HepG2 (cell line): ENCODE measurements around the gene RAP1A. TPM values are rescaled to one million over a fixed set of nuclear protein-coding genes. Genes with fewer than 3 reads are reported as not detected.

Experiments used
- ATAC-seq: fragments of 200-7000 bp; cut with Tn5 transposase; 3 replicates; pipeline ENCODE4 v1.9.1; 2020; ENCODE audit warnings: mild to moderate bottlenecking, moderate library complexity
- BruUV-seq: library from RNA; stranded (reverse); fragments of 400-500 nt; replicated peaks from 2 replicates; lab custom pipeline; 2021; lab: Mats Ljungman, UMichigan
- CTCF ChIA-PET: fragments of 300-600 bp; formaldehyde crosslinking; extraction: SDS; loops from one replicate; lab custom pipeline; 2021; ENCODE audit warnings: low total read pairs, inconsistent platforms, low intra/inter-chr PET ratio; lab: Yijun Ruan, JAX
- POLR2A ChIA-PET: fragments of 350-600 bp; sonication (Branson Sonifier 250); formaldehyde crosslinking; loops from one replicate; lab custom pipeline; 2020; ENCODE audit warnings: antibody characterized with exemption, inconsistent platforms; lab: Yijun Ruan, JAX
- DNase-seq: peaks from one replicate; pipeline ENCODE4 v3.0.0-alpha.2; 2015; ENCODE audit warnings: low spot score
- FAIRE-seq: peaks from 3 replicates; lab custom pipeline; 2011; peaks lifted over from hg19 to GRCh38; lab: Jason Lieb, UNC
- H2AFZ ChIP-seq: one replicate; pipeline ENCODE4 v1.6.1; 2011; ENCODE audit warnings: low read length, inconsistent platforms
- H3K27ac ChIP-seq: fragments of 300-600 bp; 3 replicates; pipeline ENCODE4 v1.8.0; 2011; ENCODE audit warnings: mixed run types, mild to moderate bottlenecking, mixed read lengths, low read length, inconsistent platforms; ENCODE audit not compliant: insufficient read depth; ENCODE audit errors: extremely low read length
- H3K27me3 ChIP-seq, 2 experiments: fragments of 200-600 bp in 1 of 2; 2 replicates in 1 of 2; 3 replicates in 1 of 2; pipeline versions ENCODE4 v1.6.0 to v1.8.0; 2011; ENCODE audit warnings: low read length in 2 of 2, mild to moderate bottlenecking in 2 of 2, moderate library complexity in 2 of 2, inconsistent platforms in 1 of 2; ENCODE audit not compliant: insufficient read depth in 2 of 2, control insufficient read depth in 1 of 2
- H3K36me3 ChIP-seq, 2 experiments: fragments of 200-600 bp in 1 of 2; replicated peaks in 1 of 2; 2 replicates in 1 of 2; 3 replicates in 1 of 2; pipeline versions ENCODE4 v1.5.1 to v1.8.0; 2011; ENCODE audit warnings: low read length in 2 of 2, inconsistent platforms in 1 of 2; ENCODE audit not compliant: insufficient read depth in 2 of 2, control insufficient read depth in 1 of 2
- H3K4me1 ChIP-seq: 2 replicates; pipeline ENCODE4 v1.5.1; 2012; ENCODE audit warnings: low read length, inconsistent platforms; ENCODE audit not compliant: insufficient read depth
- H3K4me2 ChIP-seq: 2 replicates; pipeline ENCODE4 v1.6.0; 2011; ENCODE audit warnings: low read depth, low read length, inconsistent platforms
- H3K4me3 ChIP-seq, 3 experiments: fragments of 200-600 bp in 1 of 3; sonication (generic), shearing (Covaris generic) in 1 of 3; replicated peaks in 1 of 3; 2 replicates each; pipeline ENCODE4 v1.5.1; 2011 to 2016; ENCODE audit warnings: low read length in 3 of 3, inconsistent platforms in 2 of 3, low read depth in 2 of 3, mild to moderate bottlenecking in 2 of 3, control low read depth in 1 of 3, mixed read lengths in 1 of 3; ENCODE audit not compliant: insufficient read depth in 1 of 3
- H3K79me2 ChIP-seq: one replicate; pipeline ENCODE4 v1.6.1; 2011; ENCODE audit warnings: low read length, inconsistent platforms; ENCODE audit not compliant: insufficient read depth
- H3K9ac ChIP-seq: 2 replicates; pipeline ENCODE4 v1.6.0; 2011; ENCODE audit warnings: mild to moderate bottlenecking, low read depth, low read length, inconsistent platforms; ENCODE audit not compliant: insufficient read depth
- H3K9me3 ChIP-seq: 2 replicates; pipeline ENCODE4 v1.5.1; 2012; ENCODE audit warnings: mild to moderate bottlenecking, low read length
- H4K20me1 ChIP-seq: 2 replicates; pipeline ENCODE4 v1.6.0; 2011; ENCODE audit warnings: inconsistent platforms, mild to moderate bottlenecking, low read length, moderate library complexity; ENCODE audit not compliant: insufficient read depth
- CC2D1A ChIP-seq: sonication (generic); formaldehyde crosslinking; IDR thresholded peaks from 2 replicates; pipeline ENCODE4 v1.8.1; 2023; ENCODE audit warnings: mild to moderate bottlenecking, missing genetic modification reagents
- ERF ChIP-seq: IDR thresholded peaks from 2 replicates; pipeline ENCODE4 v1.6.1; 2018; ENCODE audit warnings: missing biosample characterization, missing genetic modification reagents
- FOXK1 ChIP-seq: sonication (generic); formaldehyde crosslinking; IDR thresholded peaks from 2 replicates; pipeline ENCODE4 v1.4.0; 2020; ENCODE audit warnings: low read depth, missing genetic modification reagents, borderline replicate concordance
- HBP1 ChIP-seq: IDR thresholded peaks from 2 replicates; pipeline ENCODE4 v1.6.1; 2016; ENCODE audit warnings: low read depth, control low read depth
- MTF1 ChIP-seq: sonication (generic); formaldehyde crosslinking; IDR thresholded peaks from 2 replicates; pipeline ENCODE4 v1.5.0; 2020; ENCODE audit warnings: missing genetic modification reagents
- MTF2 ChIP-seq: sonication (generic); formaldehyde crosslinking; IDR thresholded peaks from 2 replicates; pipeline ENCODE4 v1.5.0; 2020; ENCODE audit warnings: missing genetic modification reagents, borderline replicate concordance
- NCOA2 ChIP-seq: sonication (generic); formaldehyde crosslinking; IDR thresholded peaks from 2 replicates; pipeline ENCODE4 v1.8.0; 2022; ENCODE audit warnings: inconsistent platforms
- SAP130 ChIP-seq: IDR thresholded peaks from 2 replicates; pipeline ENCODE4 v1.6.1; 2016; ENCODE audit warnings: low read depth
- SIX4 ChIP-seq: sonication (generic); formaldehyde crosslinking; IDR thresholded peaks from 2 replicates; pipeline ENCODE4 v1.4.0; 2020; ENCODE audit warnings: missing genetic modification reagents
- SSRP1 ChIP-seq: IDR thresholded peaks from 2 replicates; pipeline ENCODE4 v1.6.1; 2016; ENCODE audit warnings: control low read depth
- SYNCRIP ChIP-seq: fragments of 200-400 bp; formaldehyde crosslinking; IDR thresholded peaks from 2 replicates; pipeline ENCODE4 v1.6.1; 2018; ENCODE audit warnings: mild to moderate bottlenecking, low read depth, low read length; ENCODE audit not compliant: insufficient read depth
- YEATS4 ChIP-seq: sonication (generic); formaldehyde crosslinking; IDR thresholded peaks from 2 replicates; pipeline ENCODE4 v1.4.0; 2020; ENCODE audit warnings: missing genetic modification reagents, borderline replicate concordance
- ZBTB3 ChIP-seq: sonication (generic); formaldehyde crosslinking; IDR thresholded peaks from 2 replicates; pipeline ENCODE4 v1.4.0; 2020; ENCODE audit warnings: low read depth, mild to moderate bottlenecking, moderate library complexity, missing genetic modification reagents, borderline replicate concordance
- ZBTB49 ChIP-seq: sonication (generic); formaldehyde crosslinking; IDR thresholded peaks from 2 replicates; pipeline ENCODE4 v1.4.0; 2020; ENCODE audit warnings: missing genetic modification reagents, borderline replicate concordance
- ZNF629 ChIP-seq: sonication (generic); formaldehyde crosslinking; conservative IDR thresholded peaks from 2 replicates; pipeline ENCODE4 v1.5.0; 2020; ENCODE audit warnings: missing genetic modification reagents
- WGBS: methylation state at CpG from one replicate; pipeline ENCODE4 v1.1.6; 2017; ENCODE audit warnings: low lambda C conversion rate; 5-methylcytosine and 5-hydroxymethylcytosine counted together
- in situ Hi-C: cut with HindIII; loops from 2 replicates; pipeline ENCODE4 v1.10.0; 2017; ENCODE audit warnings: low pct_unique_long_range_greater_than_20kb; ENCODE audit not compliant: extremely low pct_ligation_motif_present
- intact Hi-C: fragments of 100-400 bp; cut with micrococcal nuclease; formaldehyde crosslinking; loops from one replicate; pipeline ENCODE4 v1.10.0; 2022; ENCODE audit not compliant: unreplicated experiment
- polyA plus RNA-seq, 8 experiments: library from polyadenylated mRNA; depleted of rRNA in 3 of 8; stranded (reverse) in 7 of 8; unstranded in 1 of 8; fragments of >200 nt; fragmentation: Illumina TruSeq in 4 of 8; extraction: Trizol in 4 of 8; gene quantifications; 2 replicates each; pipeline versions ENCODE4 v1.2.1 to v1.2.3, GENCODE V29; 2011 to 2016; ENCODE audit warnings: low read depth in 4 of 8, missing spikeins in 1 of 8, mixed read lengths in 1 of 8; ENCODE audit not compliant: insufficient read depth in 1 of 8
- total RNA-seq, 5 experiments: library from RNA; depleted of rRNA; stranded (reverse); fragments of >200 nt; fragmentation: Illumina TruSeq; extraction: Trizol; gene quantifications; 2 replicates each; pipeline ENCODE4 v1.2.3, GENCODE V29; 2016; ENCODE audit warnings: low read depth in 1 of 5
- TF ChIP-seq, protein P1 (sequence below): sonication (generic); formaldehyde crosslinking; IDR thresholded peaks from 2 replicates; pipeline ENCODE4 v1.4.0; 2020; ENCODE audit warnings: missing genetic modification reagents, borderline replicate concordance
- TF ChIP-seq, protein P2 (sequence below), 2 experiments: sonication (generic) in 1 of 2; formaldehyde crosslinking in 1 of 2; IDR thresholded peaks; 2 replicates each; pipeline versions ENCODE4 v1.4.0 to v1.6.1; 2018 to 2020; ENCODE audit warnings: missing genetic modification reagents in 2 of 2, borderline replicate concordance in 1 of 2, low read depth in 1 of 2, mild to moderate bottlenecking in 1 of 2, missing biosample characterization in 1 of 2

RAP1A gene
- total and polyA plus RNA-seq, 2 of the 13 experiments (the other 11 are each of a cell fraction or from before 2014, with no cell fraction given): 19.0 to 20.7 TPM

DNA sequence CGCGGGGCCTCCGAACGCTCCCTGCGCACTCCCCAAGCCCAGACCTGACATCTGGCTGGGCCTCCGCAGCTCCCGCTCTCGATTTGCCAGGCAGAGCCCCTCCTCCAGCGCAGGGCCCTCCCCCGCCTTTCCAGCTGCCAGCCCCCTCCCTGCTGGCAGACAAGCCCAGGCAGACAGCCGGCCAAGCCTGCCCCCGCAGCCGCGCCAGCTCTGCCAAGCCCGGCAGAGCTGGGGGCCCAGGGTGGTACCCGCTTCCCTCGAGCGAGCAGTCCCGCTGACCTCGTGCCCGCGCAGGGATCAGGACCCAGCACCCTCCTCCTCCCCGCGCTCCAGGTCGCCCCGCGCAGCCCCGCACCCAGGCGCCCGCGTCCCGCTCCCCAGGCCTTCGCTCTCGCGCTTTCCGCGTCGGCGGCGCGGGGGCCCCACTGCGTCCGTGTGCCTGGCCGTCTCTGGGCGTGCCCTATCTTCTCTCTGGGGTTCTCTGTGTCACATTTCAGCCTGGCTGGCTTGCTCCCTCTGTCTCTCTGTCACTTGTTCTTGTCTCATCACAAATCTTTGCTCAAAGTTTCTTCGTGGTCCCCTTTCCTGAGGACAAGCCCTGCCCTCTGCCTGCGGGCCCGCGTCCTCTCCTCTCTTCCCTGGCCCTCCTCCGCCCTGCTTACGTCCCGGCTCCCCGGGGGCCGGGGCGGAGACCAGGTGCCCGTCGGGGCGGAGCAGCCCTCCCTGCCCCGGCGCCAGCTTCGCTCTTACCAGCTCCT is 119.0 kb downstream of the RAP1A start:
- intact Hi-C loops (no loop called here), in situ Hi-C loops (no loop called here)
- Histone ChIP-seq H3K27me3 (peaks cover 0 to 5% of the 10 kb centered on the region in 2 experiments; a peak in 1 of 5 replicates), H3K4me3 (peak overlapping the region; percentile 57 to 78 (median 66)), H3K36me3 (no peaks in the 10 kb centered on the region), H4K20me1 (no peaks in the 10 kb centered on the region), H3K4me1 (peaks cover 71% of the 10 kb centered on the region), H3K9me3 (no peaks in the 10 kb centered on the region), H3K27ac (peak overlapping the region; percentile 75), H3K79me2 (peaks cover 15% of the 10 kb centered on the region), H2AFZ (no peak overlapping the region), H3K4me2 (peak overlapping the region; percentile 83), H3K9ac (peak overlapping the region; percentile 90)
- BruUV-seq: TSS peak; percentile 62
- POLR2A ChIA-PET: interaction anchor here (1.0 to 3.8 kb wide), 5 partner anchors 9 to 231 kb away, joined by 3 to 22 read pairs (median 6); partner anchors contain the start of gene DDX20
- WGBS: under 1% methylated on average over 36 of the region's 61 CpGs
- DNase-seq (peak; percentile 42), FAIRE-seq (no peak), ATAC-seq (peak; percentile 63)
- CTCF ChIA-PET: no interaction called here
- peak; percentile 53 for TF ChIP-seq SAP130
- TF ChIP-seq SSRP1: no peak
- TF ChIP-seq SYNCRIP: no peak
- TF ChIP-seq FOXK1 (CRISPR knock-in tag): no peak
- TF ChIP-seq, protein P1, sequence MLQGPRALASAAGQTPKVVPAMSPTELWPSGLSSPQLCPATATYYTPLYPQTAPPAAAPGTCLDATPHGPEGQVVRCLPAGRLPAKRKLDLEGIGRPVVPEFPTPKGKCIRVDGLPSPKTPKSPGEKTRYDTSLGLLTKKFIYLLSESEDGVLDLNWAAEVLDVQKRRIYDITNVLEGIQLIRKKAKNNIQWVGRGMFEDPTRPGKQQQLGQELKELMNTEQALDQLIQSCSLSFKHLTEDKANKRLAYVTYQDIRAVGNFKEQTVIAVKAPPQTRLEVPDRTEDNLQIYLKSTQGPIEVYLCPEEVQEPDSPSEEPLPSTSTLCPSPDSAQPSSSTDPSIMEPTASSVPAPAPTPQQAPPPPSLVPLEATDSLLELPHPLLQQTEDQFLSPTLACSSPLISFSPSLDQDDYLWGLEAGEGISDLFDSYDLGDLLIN (CRISPR knock-in tag): no peak
- TF ChIP-seq ZNF629 (CRISPR knock-in tag): 0 out of 2 replicates have a peak, but pooled peaks have one; percentile 4
- no peak for TF ChIP-seq MTF1 (CRISPR knock-in tag)
- TF ChIP-seq ERF (CRISPR knock-in tag): 0 out of 2 replicates have a peak, but pooled peaks have one; percentile 14
- no peak for TF ChIP-seq YEATS4 (CRISPR knock-in tag)
- TF ChIP-seq, protein P2, sequence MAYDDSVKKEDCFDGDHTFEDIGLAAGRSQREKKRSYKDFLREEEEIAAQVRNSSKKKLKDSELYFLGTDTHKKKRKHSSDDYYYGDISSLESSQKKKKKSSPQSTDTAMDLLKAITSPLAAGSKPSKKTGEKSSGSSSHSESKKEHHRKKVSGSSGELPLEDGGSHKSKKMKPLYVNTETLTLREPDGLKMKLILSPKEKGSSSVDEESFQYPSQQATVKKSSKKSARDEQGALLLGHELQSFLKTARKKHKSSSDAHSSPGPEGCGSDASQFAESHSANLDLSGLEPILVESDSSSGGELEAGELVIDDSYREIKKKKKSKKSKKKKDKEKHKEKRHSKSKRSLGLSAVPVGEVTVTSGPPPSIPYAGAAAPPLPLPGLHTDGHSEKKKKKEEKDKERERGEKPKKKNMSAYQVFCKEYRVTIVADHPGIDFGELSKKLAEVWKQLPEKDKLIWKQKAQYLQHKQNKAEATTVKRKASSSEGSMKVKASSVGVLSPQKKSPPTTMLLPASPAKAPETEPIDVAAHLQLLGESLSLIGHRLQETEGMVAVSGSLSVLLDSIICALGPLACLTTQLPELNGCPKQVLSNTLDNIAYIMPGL (CRISPR knock-in tag; IDR thresholded peaks at IDR 0.05; ENCODE audit: borderline replicate concordance in 1 of 2, low read depth in 1 of 2): 0 out of 4 replicates have a peak, but pooled peaks of 1 of the 2 experiments have one; percentile 26
- TF ChIP-seq MTF2 (CRISPR knock-in tag): 0 out of 2 replicates have a peak, but pooled peaks have one; percentile 27
- TF ChIP-seq SIX4 (CRISPR knock-in tag): no peak
- TF ChIP-seq HBP1: 0 out of 2 replicates have a peak, but pooled peaks have one; percentile 18
- TF ChIP-seq NCOA2 (CRISPR knock-in tag): no peak
- no peak for TF ChIP-seq ZBTB3 (CRISPR knock-in tag)
- TF ChIP-seq CC2D1A (CRISPR knock-in tag): no peak
- no peak for TF ChIP-seq ZBTB49 (CRISPR knock-in tag)
